Heart right ventricle (tissue), 16 donors: ENCODE results near the gene PARD3. TPM values are rescaled to one million over a fixed set of nuclear protein-coding genes. Genes with fewer than 3 reads are reported as not detected.

Experiments
- ATAC-seq, 8 donors: fragments of 200-7000 bp; cut with Tn5 transposase; one replicate each; pipeline ENCODE4 v1.9.1; 2020; ENCODE audit warnings: mild to moderate bottlenecking in 8 of 8, moderate library complexity in 8 of 8, moderate number of reproducible peaks in 1 of 8
- DNase-seq, 2 donors: peaks; one replicate each; pipeline ENCODE4 v3.0.0-alpha.2; 2020
- H3K27ac ChIP-seq, 10 donors: fragments of 200-600 bp; sonication (generic) in 2 of 10; one replicate each; pipeline versions ENCODE4 v1.5.0 to v1.8.0; 2020 to 2022; ENCODE audit warnings: mild to moderate bottlenecking in 3 of 10
- H3K27me3 ChIP-seq, 7 donors: fragments of 200-600 bp; one replicate each; pipeline ENCODE4 v1.8.0; 2021 to 2022; ENCODE audit warnings: mild to moderate bottlenecking in 2 of 7
- H3K36me3 ChIP-seq, 9 donors: fragments of 200-600 bp; sonication (generic) in 1 of 9; one replicate each; pipeline versions ENCODE4 v1.5.0 to v1.8.0; 2020 to 2022; ENCODE audit warnings: mild to moderate bottlenecking in 2 of 9
- H3K4me1 ChIP-seq, 9 donors: fragments of 200-600 bp; sonication (generic) in 1 of 9; one replicate each; pipeline versions ENCODE4 v1.5.0 to v1.8.0; 2020 to 2022; ENCODE audit warnings: mild to moderate bottlenecking in 4 of 9
- H3K4me3 ChIP-seq, 10 donors: fragments of 200-600 bp; sonication (generic) in 2 of 10; one replicate each; pipeline versions ENCODE4 v1.5.0 to v1.8.0; 2020 to 2022; ENCODE audit warnings: mild to moderate bottlenecking in 7 of 10, moderate library complexity in 2 of 10
- H3K9me3 ChIP-seq, 11 donors: fragments of 200-600 bp in 10 of 11; sonication (generic) in 2 of 11; one replicate each; pipeline versions ENCODE4 v1.5.0 to v1.8.0; 2013 to 2022; ENCODE audit warnings: mild to moderate bottlenecking in 2 of 11, control low read depth in 1 of 11, moderate library complexity in 1 of 11
- WGBS, 2 donors: extraction: QIAGEN DNeasy Blood & Tissue Kit; methylation state at CpG; one replicate each; pipeline ENCODE4 v1.1.7; 2013; ENCODE audit warnings: inconsistent platforms in 1 of 2; 5-methylcytosine and 5-hydroxymethylcytosine counted together
- intact Hi-C, 10 donors: fragments of 100-400 bp; cut with DNase I; formaldehyde crosslinking; loops; one replicate each; pipeline versions ENCODE4 v1.11.1 to v1.14.2; 2022
- polyA plus RNA-seq, 2 donors: library from polyadenylated mRNA; stranded (reverse); fragments of 200-250 nt; gene quantifications; one replicate each; pipeline ENCODE4 v1.2.3, GENCODE V29; 2013
- total RNA-seq, 10 donors: library from RNA; stranded (reverse); fragmentation: NEBNext Ultra II Directional in 3 of 10; extraction: Animal tissue kit (Norgen Biotek cat#: 25700) in 3 of 10; gene quantifications; one replicate each; pipeline versions ENCODE4 v1.2.1 to v1.2.4, GENCODE V29; 2021 to 2023
- TF ChIP-seq, protein P1 (sequence below), 9 donors: fragments of 200-600 bp; sonication (generic) in 2 of 9; IDR thresholded peaks; one replicate each; pipeline versions ENCODE4 v1.5.0 to v1.8.0; 2021 to 2022; ENCODE audit warnings: antibody characterized with exemption in 9 of 9, mild to moderate bottlenecking in 5 of 9, moderate library complexity in 1 of 9
- donor health status: Arrhythmogenic right ventricular cardiomyopathy.
- donor health status: ischemic (EF 13 %, LVEDD 7.1; RV severe dilation, severe dysfunction).
- donor health status: healthy with polysubstance abuse.
- donor health status: DM: no; HTN: yes; CAD: no.
- donor health status: DM: no; HTN: no; CAD: no.
- donor health status: ischemic (EF 25% LVEDD 6.9; RV normal size, moderate dysfunction).
- donor health status: ischemic (EF 25% LVEDD 5.7; RV mildly dilated, moderate dysfunction).
- donor health status: healthy.
- donor health status: DM: yes; HTN: yes; CAD: no.
- donor health status: Ischemic cardiomyopathy.
- donor health status: ischemic (EF 35%, LVEDD 5.7; RV mildly dilated, moderate dysfunction).
- donor health status: nonischemic (EF 11% LVEDD 7.7; RV severe dilation, severe dysfunction).
- donor health status: DM: yes; HTN: yes; CAD: no.
- donor health status: PGD.
- donor health status: ischemic (EF 29% LVEDD 5.4; RV normal size, mild dysfunction).
- donor health status: nonischemic (EF 23%, LVEDD 6.1; RV moderate dilation, normal function).

Gene PARD3
- total and polyA plus RNA-seq, 12 donors: 19.7 to 41.8 (median 34.2) TPM

DNA sequence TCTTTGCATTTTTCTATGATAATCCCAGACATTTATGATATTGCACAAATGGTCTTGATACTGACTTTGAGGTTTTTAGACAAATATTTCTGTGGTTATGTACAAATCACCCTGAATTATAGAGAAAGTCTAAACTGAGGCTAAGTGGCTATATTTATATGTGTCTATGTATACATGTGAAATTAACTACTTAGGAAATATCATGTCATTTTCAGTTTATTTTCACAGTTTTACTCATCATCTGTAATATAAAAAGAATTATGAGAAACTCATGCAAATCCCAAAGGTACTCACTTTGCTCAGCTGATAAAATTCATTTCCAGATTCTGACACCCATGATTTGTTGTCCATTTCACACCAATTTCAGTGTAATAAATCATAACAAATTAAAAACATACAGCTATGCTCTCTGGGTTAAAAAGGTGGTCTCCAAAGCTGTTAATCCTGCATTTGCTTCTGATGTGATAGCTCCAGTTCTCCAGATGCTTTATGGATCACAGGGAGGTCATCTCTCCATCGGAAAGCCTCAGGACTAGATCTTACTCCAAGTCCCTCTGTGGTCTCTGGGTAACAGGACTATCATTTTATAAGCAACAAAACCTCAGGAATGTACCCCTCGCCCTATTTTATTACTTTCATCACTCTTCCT, 673.9 kb downstream of the PARD3 start:
- peaks cover 0 to 6% (median 0%) of the 10 kb centered on the region in 9 donors for H3K4me1 ChIP-seq
- no peaks in the 10 kb centered on the region for H3K36me3 ChIP-seq
- intact Hi-C loops: no loop called here
- H3K4me3 ChIP-seq: no peak overlapping the region
- H3K9me3 ChIP-seq: no peaks in the 10 kb centered on the region
- no peak for DNase-seq
- no peak for ATAC-seq
- H3K27ac ChIP-seq: no peak overlapping the region
- TF ChIP-seq, protein P1, sequence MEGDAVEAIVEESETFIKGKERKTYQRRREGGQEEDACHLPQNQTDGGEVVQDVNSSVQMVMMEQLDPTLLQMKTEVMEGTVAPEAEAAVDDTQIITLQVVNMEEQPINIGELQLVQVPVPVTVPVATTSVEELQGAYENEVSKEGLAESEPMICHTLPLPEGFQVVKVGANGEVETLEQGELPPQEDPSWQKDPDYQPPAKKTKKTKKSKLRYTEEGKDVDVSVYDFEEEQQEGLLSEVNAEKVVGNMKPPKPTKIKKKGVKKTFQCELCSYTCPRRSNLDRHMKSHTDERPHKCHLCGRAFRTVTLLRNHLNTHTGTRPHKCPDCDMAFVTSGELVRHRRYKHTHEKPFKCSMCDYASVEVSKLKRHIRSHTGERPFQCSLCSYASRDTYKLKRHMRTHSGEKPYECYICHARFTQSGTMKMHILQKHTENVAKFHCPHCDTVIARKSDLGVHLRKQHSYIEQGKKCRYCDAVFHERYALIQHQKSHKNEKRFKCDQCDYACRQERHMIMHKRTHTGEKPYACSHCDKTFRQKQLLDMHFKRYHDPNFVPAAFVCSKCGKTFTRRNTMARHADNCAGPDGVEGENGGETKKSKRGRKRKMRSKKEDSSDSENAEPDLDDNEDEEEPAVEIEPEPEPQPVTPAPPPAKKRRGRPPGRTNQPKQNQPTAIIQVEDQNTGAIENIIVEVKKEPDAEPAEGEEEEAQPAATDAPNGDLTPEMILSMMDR (IDR thresholded peaks at IDR 0.05): no peak
- WGBS, 2 donors: 92 to 95% methylated on average over 2 of the region's 2 CpGs
- no peaks in the 10 kb centered on the region for H3K27me3 ChIP-seq

- no peak for DNase-seq
- intact Hi-C loops: loop anchor here in 1 of 10 donors (2.0 kb wide), 1 partner anchor 17 kb away; no protein-coding TSS in a partner anchor
Measured at GRCh38 chr10:34139559-34139958, 675.5 kb downstream of the PARD3 start.

DNA sequence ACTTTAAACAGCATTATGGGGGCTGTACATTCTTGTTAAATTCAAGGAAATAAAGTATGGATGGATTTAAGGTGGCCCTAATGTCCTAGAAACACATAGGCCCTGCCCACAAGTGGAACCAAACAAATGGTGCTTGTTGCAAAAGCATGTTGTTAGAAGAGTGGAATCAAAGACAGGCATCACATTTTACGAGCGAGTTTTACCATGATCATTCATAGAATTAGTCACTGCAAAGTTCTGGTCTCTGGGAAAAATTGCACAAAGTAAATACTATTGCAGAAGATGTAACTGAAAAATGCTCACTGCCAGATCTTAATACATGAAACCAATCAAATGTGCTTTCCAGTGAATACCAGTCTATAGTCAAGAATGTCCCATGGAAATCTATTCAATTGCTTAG, 677.1 kb downstream of the PARD3 start:
- Histone ChIP-seq H3K4me3 (no peak overlapping the region), H3K4me1 (peaks cover 0 to 6% (median 0%) of the 10 kb centered on the region in 9 donors), H3K9me3 (no peaks in the 10 kb centered on the region), H3K27ac (no peak overlapping the region), H3K27me3 (no peaks in the 10 kb centered on the region), H3K36me3 (no peaks in the 10 kb centered on the region)
- intact Hi-C loops: loop anchor here in 1 of 10 donors (2.0 kb wide), 1 partner anchor 19 kb away; no protein-coding TSS in a partner anchor
- TF ChIP-seq, protein P1 (IDR thresholded peaks at IDR 0.05): no peak
- ATAC-seq (no peak), DNase-seq (no peak)
- 95 to 97% methylated on average over 2 of the region's 2 CpGs for WGBS, 2 donors

More at GRCh38 chr10:34139559-34139958, 675.5 kb downstream of the PARD3 start:
- H3K9me3 ChIP-seq: no peaks in the 10 kb centered on the region
- peaks cover 0 to 6% (median 0%) of the 10 kb centered on the region in 9 donors for H3K4me1 ChIP-seq
- no peak overlapping the region for H3K27ac ChIP-seq
- ATAC-seq: peak in 1 of 8 donors; percentile 27
- no peaks in the 10 kb centered on the region for H3K36me3 ChIP-seq
- no peak overlapping the region for H3K4me3 ChIP-seq
- no peaks in the 10 kb centered on the region for H3K27me3 ChIP-seq
- WGBS, 2 donors: 85 to 88% methylated on average over 3 of the region's 3 CpGs
- TF ChIP-seq, protein P1 (IDR thresholded peaks at IDR 0.05): no peak

DNA sequence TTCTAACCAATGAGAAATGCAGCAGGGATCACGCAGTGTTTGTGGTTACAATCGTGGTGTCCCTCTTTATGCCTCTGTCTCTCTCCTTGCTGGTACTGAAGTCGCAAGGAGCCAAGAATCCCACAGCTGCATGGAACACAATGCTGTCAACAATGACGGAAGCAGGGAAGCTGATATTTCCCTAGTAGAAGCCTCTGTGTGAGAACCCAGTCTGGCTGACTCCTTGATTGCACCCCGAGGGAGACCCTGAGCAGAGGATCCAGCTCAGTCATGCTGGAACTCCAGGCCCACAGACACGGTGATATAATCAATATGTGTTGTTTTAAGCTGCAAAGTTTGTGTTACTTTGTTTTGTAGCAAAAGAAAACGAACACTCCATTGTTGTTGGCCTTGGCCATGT, 677.9 kb downstream of the PARD3 start:
- Histone ChIP-seq H3K4me1 (peaks cover 0 to 6% (median 0%) of the 10 kb centered on the region in 9 donors), H3K4me3 (no peak overlapping the region), H3K9me3 (no peaks in the 10 kb centered on the region), H3K27ac (no peak overlapping the region), H3K36me3 (no peaks in the 10 kb centered on the region), H3K27me3 (no peaks in the 10 kb centered on the region)
- DNase-seq: no peak
- intact Hi-C loops: no loop called here
- no peak for ATAC-seq
- TF ChIP-seq, protein P1 (IDR thresholded peaks at IDR 0.05): no peak
- WGBS, 2 donors: 79 to 84% methylated on average over 7 of the region's 7 CpGs
